NT2/D1 (cell line): ENCODE results near the gene AGPAT3.

Experiments
- DNase-seq: peaks from one replicate; pipeline ENCODE4 v3.0.0-alpha.2; 2011; ENCODE audit warnings: low read depth, low spot score
- H3K27me3 ChIP-seq: 2 replicates; pipeline ENCODE4 v1.6.0; 2011; ENCODE audit warnings: mild to moderate bottlenecking; ENCODE audit not compliant: insufficient read length, insufficient read depth
- H3K36me3 ChIP-seq: 2 replicates; pipeline ENCODE4 v1.6.1; 2011; ENCODE audit warnings: mild to moderate bottlenecking, low read length, mixed read lengths; ENCODE audit not compliant: insufficient read depth, insufficient read length
- H3K4me1 ChIP-seq: 2 replicates; pipeline ENCODE4 v1.5.1; 2011; ENCODE audit not compliant: insufficient read depth, insufficient read length
- H3K4me3 ChIP-seq: 2 replicates; pipeline ENCODE4 v1.5.1; 2011; ENCODE audit warnings: low read depth; ENCODE audit not compliant: insufficient read length
- H3K9ac ChIP-seq: 2 replicates; pipeline ENCODE4 v1.6.0; 2011; ENCODE audit warnings: low read depth; ENCODE audit not compliant: insufficient read length
- H3K9me3 ChIP-seq: 2 replicates; pipeline ENCODE4 v1.5.1; 2011; ENCODE audit warnings: mild to moderate bottlenecking, low read length; ENCODE audit not compliant: insufficient read depth
- SUZ12 ChIP-seq: IDR thresholded peaks from 2 replicates; pipeline ENCODE4 v1.6.1; 2011; ENCODE audit not compliant: insufficient read length, insufficient read depth; ENCODE audit errors: extremely low read depth
- YY1 ChIP-seq: IDR thresholded peaks from 2 replicates; pipeline ENCODE4 v1.6.1; 2011; ENCODE audit not compliant: insufficient read length, insufficient read depth
- ZNF274 ChIP-seq: IDR thresholded peaks from 2 replicates; pipeline ENCODE4 v1.6.1; 2011; ENCODE audit warnings: mild to moderate bottlenecking, low read depth, low read length

Gene AGPAT3

DNA sequence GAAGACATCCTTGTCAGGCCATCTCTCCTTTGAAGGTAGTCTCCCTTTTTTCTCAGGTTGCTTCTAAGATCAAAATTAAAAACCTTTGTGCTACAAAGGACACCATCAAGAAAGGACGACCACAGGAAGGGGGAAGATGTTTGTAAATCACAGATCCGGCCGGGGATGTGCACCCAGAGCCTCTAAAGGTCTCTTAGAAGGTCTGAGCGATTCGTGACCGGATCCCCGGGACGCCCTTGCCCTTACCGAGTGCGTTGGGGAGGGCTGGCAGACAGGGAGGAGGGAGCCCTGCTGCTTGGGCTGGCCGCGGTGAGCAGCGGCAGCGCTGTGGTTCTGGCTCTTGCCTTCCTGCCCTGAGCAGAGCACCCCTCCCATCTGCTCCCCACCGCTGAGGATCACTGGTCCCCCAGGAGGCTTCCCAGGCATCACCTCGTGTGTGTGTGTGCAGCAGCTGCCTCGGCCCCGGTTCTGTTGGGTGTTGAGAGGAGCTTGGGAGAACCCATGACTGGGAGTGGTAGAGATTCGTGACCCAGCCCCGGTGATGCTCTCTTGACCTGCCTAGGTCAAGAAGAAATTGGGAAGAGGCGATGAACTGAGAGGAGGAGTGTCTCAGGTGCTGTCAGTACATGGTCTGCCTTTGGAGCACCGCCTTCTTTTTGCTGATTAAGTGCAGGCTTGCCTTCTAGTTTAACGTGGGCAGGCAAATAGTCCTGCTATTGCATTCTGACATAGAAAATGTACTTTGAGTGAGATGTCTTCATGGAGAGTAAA is 34.5 kb downstream of the AGPAT3 start:
- H3K4me3 ChIP-seq, result no peak overlapping the region
- peaks cover 4% of the 10 kb centered on the region for H3K4me1 ChIP-seq
- no peak for TF ChIP-seq YY1
- no peak for TF ChIP-seq SUZ12
- no peak for TF ChIP-seq ZNF274
- no peak for DNase-seq
- peaks cover 32% of the 10 kb centered on the region; the same call in 1 of the 2 replicates for H3K9me3 ChIP-seq
- peaks cover 3% of the 10 kb centered on the region for H3K36me3 ChIP-seq
- no peaks in the 10 kb centered on the region for H3K27me3 ChIP-seq
- no peak overlapping the region for H3K9ac ChIP-seq

DNA sequence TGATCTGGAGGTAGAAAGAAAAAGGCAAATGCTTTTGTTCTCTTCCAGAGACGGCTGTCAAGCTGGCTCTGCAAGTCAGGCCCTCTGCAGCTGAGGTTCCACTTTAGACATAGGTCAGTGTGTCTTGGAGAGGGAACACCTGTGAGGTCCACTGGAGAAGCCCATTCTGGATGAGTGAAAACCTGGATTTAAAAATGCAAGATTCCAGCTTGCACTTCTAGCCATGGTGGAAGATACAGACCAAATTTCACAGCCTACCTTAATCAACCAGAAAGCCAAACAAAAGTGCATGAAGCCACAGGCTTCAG is 35.0 kb downstream of the AGPAT3 start:
- Histone ChIP-seq H3K27me3 (no peaks in the 10 kb centered on the region), H3K36me3 (peaks cover 3% of the 10 kb centered on the region), H3K4me3 (no peak overlapping the region), H3K9ac (no peak overlapping the region), H3K9me3 (peaks cover 32% of the 10 kb centered on the region; the same call in 1 of the 2 replicates), H3K4me1 (peaks cover 4% of the 10 kb centered on the region)
- TF ChIP-seq ZNF274, result no peak
- no peak for TF ChIP-seq YY1
- no peak for TF ChIP-seq SUZ12
- DNase-seq, result no peak

DNA sequence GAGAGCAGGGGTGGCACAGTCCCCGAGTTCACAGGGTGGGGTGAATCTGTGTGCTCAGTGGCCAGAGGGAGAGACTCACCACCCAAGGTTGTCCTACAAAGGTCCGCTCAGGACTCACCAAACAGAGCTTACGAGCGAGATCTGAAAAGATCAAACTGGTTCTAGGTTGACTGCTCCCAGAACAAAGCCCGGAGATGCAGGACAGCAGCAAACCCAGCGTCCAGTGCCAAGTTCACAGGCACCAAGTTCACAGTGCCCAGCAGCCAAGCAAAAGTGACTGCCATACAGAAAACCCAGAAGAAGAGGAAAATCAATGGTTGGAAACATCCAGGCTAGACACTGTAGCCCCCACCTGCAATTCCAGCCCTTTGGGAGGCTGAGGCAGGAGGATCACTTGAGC is 35.7 kb downstream of the AGPAT3 start:
- Histone ChIP-seq H3K9ac (no peak overlapping the region), H3K4me3 (no peak overlapping the region), H3K9me3 (peaks cover 32% of the 10 kb centered on the region; the same call in 1 of the 2 replicates), H3K27me3 (no peaks in the 10 kb centered on the region), H3K4me1 (peaks cover 4% of the 10 kb centered on the region), H3K36me3 (peaks cover 3% of the 10 kb centered on the region)
- DNase-seq, result no peak
- no peak for TF ChIP-seq YY1
- no peak for TF ChIP-seq ZNF274
- TF ChIP-seq SUZ12, result no peak

DNA sequence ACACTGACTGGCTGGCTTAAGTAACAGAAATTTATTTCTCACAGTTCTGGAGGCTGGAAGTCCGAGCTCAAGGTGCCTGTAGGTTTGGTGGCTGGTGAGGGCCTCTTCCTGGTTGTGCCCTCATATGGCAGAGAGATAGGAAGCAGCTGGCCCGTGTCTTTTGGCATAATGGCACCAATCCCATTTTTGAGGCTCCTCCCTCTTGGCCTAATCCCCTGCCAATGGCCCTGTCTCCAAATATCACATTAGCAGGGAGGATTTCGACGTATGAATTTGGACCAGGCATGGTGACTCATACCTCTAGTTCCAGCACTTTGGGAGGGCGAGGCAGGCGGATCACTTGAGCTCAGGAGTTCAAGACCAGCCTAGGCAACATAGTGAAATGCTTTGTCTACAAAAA is 37.4 kb downstream of the AGPAT3 start:
- peaks cover 4% of the 10 kb centered on the region for H3K4me1 ChIP-seq
- DNase-seq, result no peak
- no peak overlapping the region for H3K9ac ChIP-seq
- no peaks in the 10 kb centered on the region for H3K27me3 ChIP-seq
- H3K36me3 ChIP-seq, result peaks cover 3% of the 10 kb centered on the region
- no peak overlapping the region for H3K4me3 ChIP-seq
- H3K9me3 ChIP-seq, result peaks cover 26% of the 10 kb centered on the region; the same call in 1 of the 2 replicates
- no peak for TF ChIP-seq ZNF274
- TF ChIP-seq YY1, result no peak
- no peak for TF ChIP-seq SUZ12

DNA sequence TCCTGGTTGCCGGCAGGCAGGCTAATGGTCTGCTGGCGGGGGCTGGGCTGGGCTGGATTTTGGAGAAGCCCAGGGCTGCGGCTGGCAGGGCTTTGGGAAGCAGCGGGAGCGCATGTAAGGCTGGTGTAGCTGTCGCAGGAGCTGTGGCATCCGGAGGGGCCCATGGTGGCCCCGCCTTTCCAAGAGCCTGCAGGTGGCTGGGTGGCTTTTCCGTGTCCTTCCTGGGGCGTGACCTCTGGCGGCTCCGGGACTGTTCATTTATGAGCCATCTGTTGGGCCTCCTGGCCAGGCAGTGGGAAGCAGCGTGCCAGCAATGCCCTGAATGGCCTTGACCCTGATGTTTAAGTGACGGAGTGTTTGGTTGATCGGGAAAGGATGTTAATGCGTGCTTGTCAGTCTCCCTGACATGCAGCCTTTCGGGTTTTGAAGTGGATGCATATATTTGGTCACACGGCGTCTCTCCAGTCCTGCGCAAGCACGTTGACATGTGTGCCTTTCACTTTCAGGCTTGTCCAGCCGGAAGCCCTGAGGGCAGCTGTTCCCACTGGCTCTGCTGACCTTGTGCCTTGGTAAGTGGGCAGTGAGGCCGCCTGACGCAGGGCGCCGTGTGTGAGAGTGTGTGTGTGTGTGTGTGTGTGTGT is 38.5 kb downstream of the AGPAT3 start:
- H3K9ac ChIP-seq, result no peak overlapping the region
- TF ChIP-seq SUZ12 (no peak), ZNF274 (no peak), YY1 (no peak)
- peaks cover 17% of the 10 kb centered on the region; the same call in 1 of the 2 replicates for H3K9me3 ChIP-seq
- no peaks in the 10 kb centered on the region for H3K27me3 ChIP-seq
- H3K36me3 ChIP-seq, result peaks cover 3% of the 10 kb centered on the region
- H3K4me3 ChIP-seq, result no peak overlapping the region
- no peak for DNase-seq
- peaks cover 4% of the 10 kb centered on the region for H3K4me1 ChIP-seq

DNA sequence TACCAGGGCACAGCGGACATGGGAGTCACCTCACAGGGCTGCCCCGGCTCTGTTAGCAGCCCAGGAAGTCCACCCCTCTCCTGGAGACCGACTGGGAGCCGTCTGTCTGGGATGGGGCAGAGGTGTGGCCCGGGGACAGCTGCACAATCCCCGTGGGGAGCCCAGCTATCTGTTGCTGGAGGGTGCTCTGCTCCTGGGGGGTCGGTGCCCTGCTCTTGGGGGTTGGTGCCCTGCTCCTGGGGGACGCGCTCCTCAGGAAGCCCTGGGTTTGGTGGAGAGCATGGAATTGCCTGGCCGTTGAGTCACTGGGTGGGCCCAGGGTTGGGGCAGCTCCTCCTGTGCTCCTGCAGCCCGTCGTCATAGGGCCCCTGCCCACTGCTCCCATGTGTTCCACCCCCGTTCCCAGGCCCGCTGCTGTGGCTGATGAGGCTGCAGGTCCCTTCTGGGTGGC is 39.3 kb downstream of the AGPAT3 start:
- peaks cover 4% of the 10 kb centered on the region for H3K4me1 ChIP-seq
- H3K4me3 ChIP-seq, result no peak overlapping the region
- no peak for DNase-seq
- H3K9me3 ChIP-seq, result peaks cover 9% of the 10 kb centered on the region; the same call in 1 of the 2 replicates
- H3K9ac ChIP-seq, result no peak overlapping the region
- peaks cover 2% of the 10 kb centered on the region for H3K36me3 ChIP-seq
- no peak for TF ChIP-seq SUZ12
- TF ChIP-seq YY1, result no peak
- no peak for TF ChIP-seq ZNF274
- no peaks in the 10 kb centered on the region for H3K27me3 ChIP-seq

DNA sequence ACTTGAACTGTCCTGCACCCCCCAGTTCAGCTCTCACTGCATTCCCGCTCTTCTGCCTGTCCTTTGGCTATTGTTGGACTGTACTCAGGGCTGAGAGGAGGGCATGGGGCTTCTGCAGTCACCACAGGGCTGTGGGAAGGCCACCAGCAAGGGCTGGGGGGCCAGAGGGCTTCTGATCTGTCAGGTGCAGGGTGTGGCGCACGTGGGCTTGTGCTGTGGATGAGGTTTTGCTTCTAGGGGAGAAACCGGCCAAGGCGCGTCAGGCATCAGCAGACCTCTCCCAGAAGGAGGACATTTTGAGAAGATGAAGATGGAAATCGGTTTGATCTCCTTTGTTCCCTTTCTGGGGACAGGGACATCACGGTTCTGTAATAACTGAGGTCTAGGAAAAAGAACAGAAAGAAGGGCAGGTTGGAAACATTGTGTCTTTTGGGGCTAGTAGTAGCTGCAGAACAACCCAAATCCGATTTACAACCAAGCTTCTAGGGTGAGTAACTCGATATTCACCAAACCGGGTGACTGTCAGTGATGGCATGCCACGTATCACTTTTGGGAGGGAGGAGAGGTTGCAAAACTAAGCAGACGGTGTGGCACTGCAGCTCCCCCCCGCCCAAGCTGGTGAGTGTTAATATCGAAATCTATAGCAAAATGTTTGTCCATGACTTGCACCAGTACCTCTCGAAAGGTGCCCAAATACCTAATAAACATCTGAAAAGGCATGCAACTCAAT is 40.9 kb downstream of the AGPAT3 start:
- Histone ChIP-seq H3K9ac (no peak overlapping the region), H3K9me3 (no peaks in the 10 kb centered on the region), H3K4me1 (peaks cover 10% of the 10 kb centered on the region), H3K36me3 (no peaks in the 10 kb centered on the region), H3K27me3 (no peaks in the 10 kb centered on the region), H3K4me3 (no peak overlapping the region)
- no peak for DNase-seq
- TF ChIP-seq ZNF274 (no peak), YY1 (no peak), SUZ12 (no peak)
